Activated CD8-positive, alpha-beta T cell treated with anti-CD3 and anti-CD28 coated beads for 36 hours (primary cell): ENCODE data around the gene HCRTR1. TPM values are rescaled to one million over a fixed set of nuclear protein-coding genes. Genes with fewer than 3 reads are reported as not detected.

Experiments used
- ATAC-seq: fragments of 200-7000 bp; cut with Tn5 transposase; one replicate; pipeline ENCODE4 v1.10.0; 2021; ENCODE audit warnings: mild to moderate bottlenecking, moderate library complexity
- CTCF ChIA-PET: fragments of 350-600 bp; sonication (Branson Sonifier 250); formaldehyde crosslinking; loops from one replicate; lab custom pipeline; 2021; ENCODE audit warnings: antibody characterized with exemption; lab: Charles Lee
- POLR2A ChIA-PET: fragments of 350-600 bp; sonication (Branson Sonifier 250); formaldehyde crosslinking; loops from one replicate; lab custom pipeline; 2021; ENCODE audit warnings: antibody characterized with exemption; lab: Charles Lee
- DNase-seq: peaks from one replicate; pipeline ENCODE4 v3.0.0-alpha.2; 2020
- H3K27ac Mint-ChIP-seq: one replicate; pipeline ENCODE4 v1.8.0; 2021; ENCODE audit warnings: mild to moderate bottlenecking, mixed read lengths
- H3K27me3 Mint-ChIP-seq: one replicate; pipeline ENCODE4 v1.8.0; 2021; ENCODE audit warnings: mixed read lengths
- H3K36me3 Mint-ChIP-seq: one replicate; pipeline ENCODE4 v1.8.0; 2021; ENCODE audit warnings: low read depth, mixed read lengths
- H3K4me1 Mint-ChIP-seq: one replicate; pipeline ENCODE4 v1.8.0; 2021; ENCODE audit warnings: low read depth, mixed read lengths
- H3K4me3 Mint-ChIP-seq: one replicate; pipeline ENCODE4 v1.8.0; 2021; ENCODE audit warnings: mild to moderate bottlenecking, moderate library complexity, mixed read lengths
- H3K9me3 Mint-ChIP-seq: one replicate; pipeline ENCODE4 v1.8.0; 2021; ENCODE audit warnings: mixed read lengths
- intact Hi-C: fragments of 100-400 bp; cut with micrococcal nuclease; formaldehyde crosslinking; loops from one replicate; pipeline ENCODE4 v1.10.0; 2022
- total RNA-seq, 2 experiments: library from RNA; stranded (reverse); gene quantifications; one replicate each; pipeline ENCODE4 v1.2.3, GENCODE V29; 2021
- TF ChIP-seq, protein P1 (sequence below): fragments of 200-600 bp; IDR thresholded peaks from one replicate; pipeline ENCODE4 v1.8.0; 2022; ENCODE audit warnings: antibody characterized with exemption, mild to moderate bottlenecking

Gene HCRTR1
- total RNA-seq, 2 experiments from 2014 or later = not detected

DNA sequence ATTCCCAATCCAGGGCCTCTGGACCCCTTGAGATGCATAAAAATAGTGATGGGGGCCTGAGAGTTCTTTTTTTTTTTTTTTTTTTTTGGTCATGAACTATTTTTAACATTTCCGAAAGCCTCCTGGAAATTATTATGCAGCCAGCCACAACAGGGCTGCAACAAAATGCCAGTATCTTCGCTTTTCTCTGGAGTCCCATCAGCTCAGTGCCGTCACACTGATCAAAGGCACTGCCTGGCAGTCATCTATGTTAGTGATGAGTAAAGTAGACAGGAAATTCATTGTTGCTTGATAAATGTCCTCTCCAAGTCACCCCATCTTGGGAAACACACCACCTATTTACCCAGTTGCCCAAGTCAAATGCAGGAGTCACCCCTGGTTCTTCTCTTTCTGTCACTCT, 42.4 kb downstream of the HCRTR1 start:
- ATAC-seq = no peak
- intact Hi-C loops = loop anchor here (5.0 kb wide), 2 partner anchors 42 to 132 kb away; partner anchors contain the start of gene COL16A1
- POLR2A ChIA-PET = interaction anchor here (1.7 kb wide), 1 partner anchor 45 kb away, joined by 3 read pairs; no protein-coding TSS in a partner anchor
- Mint-ChIP-seq H3K9me3 (no peaks in the 10 kb centered on the region), H3K4me1 (no peaks in the 10 kb centered on the region), H3K4me3 (no peak overlapping the region), H3K27ac (no peak overlapping the region), H3K36me3 (no peaks in the 10 kb centered on the region), H3K27me3 (peaks cover 2% of the 10 kb centered on the region)
- TF ChIP-seq, protein P1, sequence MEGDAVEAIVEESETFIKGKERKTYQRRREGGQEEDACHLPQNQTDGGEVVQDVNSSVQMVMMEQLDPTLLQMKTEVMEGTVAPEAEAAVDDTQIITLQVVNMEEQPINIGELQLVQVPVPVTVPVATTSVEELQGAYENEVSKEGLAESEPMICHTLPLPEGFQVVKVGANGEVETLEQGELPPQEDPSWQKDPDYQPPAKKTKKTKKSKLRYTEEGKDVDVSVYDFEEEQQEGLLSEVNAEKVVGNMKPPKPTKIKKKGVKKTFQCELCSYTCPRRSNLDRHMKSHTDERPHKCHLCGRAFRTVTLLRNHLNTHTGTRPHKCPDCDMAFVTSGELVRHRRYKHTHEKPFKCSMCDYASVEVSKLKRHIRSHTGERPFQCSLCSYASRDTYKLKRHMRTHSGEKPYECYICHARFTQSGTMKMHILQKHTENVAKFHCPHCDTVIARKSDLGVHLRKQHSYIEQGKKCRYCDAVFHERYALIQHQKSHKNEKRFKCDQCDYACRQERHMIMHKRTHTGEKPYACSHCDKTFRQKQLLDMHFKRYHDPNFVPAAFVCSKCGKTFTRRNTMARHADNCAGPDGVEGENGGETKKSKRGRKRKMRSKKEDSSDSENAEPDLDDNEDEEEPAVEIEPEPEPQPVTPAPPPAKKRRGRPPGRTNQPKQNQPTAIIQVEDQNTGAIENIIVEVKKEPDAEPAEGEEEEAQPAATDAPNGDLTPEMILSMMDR = no peak
- DNase-seq = no peak
- CTCF ChIA-PET = interaction anchor here (1.7 kb wide), 1 partner anchor 130 kb away, joined by 7 read pairs; no protein-coding TSS in a partner anchor

DNA sequence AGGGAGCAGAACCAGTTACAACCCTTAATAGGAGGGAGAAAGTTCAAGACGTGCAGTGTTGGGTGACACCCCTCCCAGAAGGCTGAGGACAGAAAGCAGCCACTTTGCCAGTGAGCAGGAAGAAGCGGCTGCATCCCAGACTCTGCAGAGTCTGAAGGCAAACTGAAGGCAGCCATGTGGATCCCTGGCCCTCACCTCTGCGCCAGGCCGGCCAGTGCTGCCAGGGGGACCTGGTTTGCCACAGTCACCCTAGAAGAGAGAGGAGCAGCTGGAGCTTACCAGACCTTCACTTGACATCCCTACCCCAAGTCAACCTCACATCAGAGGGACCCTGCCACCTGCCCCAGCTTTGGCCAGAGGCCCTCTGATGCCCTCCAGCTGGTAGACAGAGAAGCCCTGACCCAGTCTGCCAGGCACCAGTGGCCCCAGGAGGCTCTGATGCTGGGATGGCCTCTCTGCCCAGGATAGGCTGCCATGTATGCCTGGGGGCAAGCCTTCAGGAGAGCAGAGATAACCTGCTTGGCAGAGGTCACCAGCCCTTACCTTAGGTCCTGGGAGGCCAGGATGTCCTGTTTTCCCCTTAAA, 43.5 kb downstream of the HCRTR1 start:
- Mint-ChIP-seq H3K4me3 (no peak overlapping the region), H3K4me1 (no peaks in the 10 kb centered on the region), H3K9me3 (no peaks in the 10 kb centered on the region), H3K27me3 (peaks cover 2% of the 10 kb centered on the region), H3K36me3 (no peaks in the 10 kb centered on the region), H3K27ac (no peak overlapping the region)
- ChIA-PET POLR2A (interaction anchor here (1.0 to 1.2 kb wide), 2 partner anchors 54 to 128 kb away, joined by 3 to 4 read pairs; no protein-coding TSS in a partner anchor), CTCF (interaction anchor here (1.7 to 3.0 kb wide), 3 partner anchors 56 to 128 kb away, joined by 5 to 25 read pairs (median 8); no protein-coding TSS in a partner anchor)
- no peak for ATAC-seq
- TF ChIP-seq, protein P1 = no peak
- intact Hi-C loops = loop anchor here (5.0 kb wide), 2 partner anchors 41 to 131 kb away; partner anchors contain the start of gene COL16A1
- no peak for DNase-seq

DNA sequence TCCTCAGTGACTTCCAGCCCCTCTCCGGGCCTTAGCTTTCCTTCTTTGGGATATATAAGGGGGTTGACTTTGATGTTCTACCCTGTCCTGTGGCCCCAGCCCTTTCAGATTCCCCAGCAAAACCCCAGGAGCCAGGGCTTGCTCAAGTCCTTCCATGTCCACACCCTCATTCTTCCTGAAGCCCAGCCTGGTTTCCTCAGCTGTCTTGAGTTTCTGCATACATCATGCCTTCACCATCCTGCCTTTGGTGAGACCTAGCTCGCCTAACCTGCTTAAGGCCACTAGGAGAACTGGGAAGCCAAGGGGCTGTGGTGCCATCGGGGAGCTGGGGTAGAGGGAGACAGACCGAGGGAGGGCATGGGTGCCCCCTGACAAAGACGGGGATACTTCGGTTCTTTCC, 44.4 kb downstream of the HCRTR1 start:
- DNase-seq (no peak), ATAC-seq (no peak)
- Mint-ChIP-seq H3K4me3 (no peak overlapping the region), H3K4me1 (no peaks in the 10 kb centered on the region), H3K36me3 (no peaks in the 10 kb centered on the region), H3K9me3 (no peaks in the 10 kb centered on the region), H3K27me3 (peaks cover 2% of the 10 kb centered on the region), H3K27ac (no peak overlapping the region)
- POLR2A ChIA-PET = interaction anchor here (1.0 to 1.2 kb wide), 2 partner anchors 53 to 127 kb away, joined by 3 to 4 read pairs; no protein-coding TSS in a partner anchor
- TF ChIP-seq, protein P1 = no peak
- intact Hi-C loops = loop anchor here (5.0 kb wide), 2 partner anchors 40 to 130 kb away; partner anchors contain the start of gene COL16A1
- CTCF ChIA-PET = interaction anchor here (1.7 to 3.0 kb wide), 3 partner anchors 56 to 127 kb away, joined by 5 to 25 read pairs (median 8); no protein-coding TSS in a partner anchor

DNA sequence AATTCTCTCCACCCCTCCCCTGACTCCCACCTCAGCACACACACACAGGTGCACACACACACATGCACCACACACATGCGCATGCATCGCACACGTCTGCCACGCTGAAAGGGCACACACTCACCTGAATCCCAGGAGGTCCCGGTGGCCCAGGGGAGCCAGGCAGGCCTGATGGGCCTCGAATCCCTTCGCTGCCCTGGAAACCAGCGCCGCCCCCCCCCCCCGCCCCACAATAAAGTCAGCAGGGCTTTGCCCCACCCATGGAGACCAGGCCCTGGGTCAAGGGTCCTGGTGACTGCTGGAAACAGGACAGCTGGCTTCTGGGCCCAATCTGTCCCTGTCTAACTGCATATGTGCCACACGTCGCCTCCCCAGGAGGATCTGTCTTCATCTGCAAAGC, 45.0 kb downstream of the HCRTR1 start:
- POLR2A ChIA-PET = interaction anchor here (0.7 kb wide), 1 partner anchor 43 kb away, joined by 3 read pairs; no protein-coding TSS in a partner anchor
- Mint-ChIP-seq H3K36me3 (no peaks in the 10 kb centered on the region), H3K4me1 (no peaks in the 10 kb centered on the region), H3K4me3 (no peak overlapping the region), H3K27ac (no peak overlapping the region), H3K9me3 (no peaks in the 10 kb centered on the region), H3K27me3 (peaks cover 2% of the 10 kb centered on the region)
- DNase-seq (no peak), ATAC-seq (no peak)
- CTCF ChIA-PET = interaction anchor here (0.9 to 3.0 kb wide), 9 partner anchors 11 to 148 kb away, joined by 3 to 25 read pairs (median 5); partner anchors contain the start of genes COL16A1 and PEF1
- intact Hi-C loops = loop anchor here (5.0 kb wide), 2 partner anchors 40 to 130 kb away; partner anchors contain the start of gene COL16A1
- TF ChIP-seq, protein P1 = no peak
